Tibial nerve (tissue), 4 donors: ENCODE measurements around the gene HOXA5. TPM values are rescaled to one million over a fixed set of nuclear protein-coding genes. Genes with fewer than 3 reads are reported as not detected.

ENCODE experiments used
- DNase-seq, 2 donors: peaks; one replicate each; pipeline ENCODE4 v3.0.0-alpha.2; 2019; ENCODE audit warnings: low spot score in 2 of 2
- H3K27ac ChIP-seq, 4 donors: fragments of 200-600 bp; sonication (generic) in 3 of 4; one replicate each; pipeline ENCODE4 v1.5.1; 2017 to 2019; ENCODE audit warnings: mild to moderate bottlenecking in 1 of 4
- H3K27me3 ChIP-seq, 2 donors: fragments of 200-600 bp; sonication (generic) in 1 of 2; one replicate each; pipeline versions ENCODE4 v1.5.1 to v1.6.0; 2017 to 2019
- H3K36me3 ChIP-seq, 3 donors: fragments of 200-600 bp; sonication (generic); one replicate each; pipeline ENCODE4 v1.5.1; 2018 to 2019
- H3K4me1 ChIP-seq, 4 donors: fragments of 200-600 bp; sonication (generic) in 3 of 4; one replicate each; pipeline ENCODE4 v1.5.1; 2017 to 2019
- H3K4me3 ChIP-seq, 4 donors: fragments of 200-600 bp; sonication (generic) in 3 of 4; one replicate each; pipeline ENCODE4 v1.5.1; 2017 to 2019; ENCODE audit warnings: mild to moderate bottlenecking in 1 of 4, moderate library complexity in 1 of 4
- H3K9me3 ChIP-seq, 4 donors: fragments of 200-600 bp; sonication (generic) in 3 of 4; one replicate each; pipeline ENCODE4 v1.5.1; 2017 to 2019
- CTCF ChIP-seq, 5 experiments: fragments of 200-600 bp in 3 of 5; fragments of 450-650 bp in 2 of 5; sonication (generic) in 3 of 5; IDR thresholded peaks; one replicate each; pipeline ENCODE4 v1.5.1; 2016 to 2019; ENCODE audit warnings: antibody characterized with exemption in 5 of 5, mild to moderate bottlenecking in 3 of 5, moderate library complexity in 2 of 5
- EP300 ChIP-seq, 2 donors: sonication (generic); formaldehyde crosslinking; IDR thresholded peaks; one replicate each; pipeline ENCODE4 v1.6.1; 2017; ENCODE audit warnings: antibody characterized with exemption in 2 of 2, mild to moderate bottlenecking in 1 of 2
- POLR2A ChIP-seq, 2 donors: fragments of 450-650 bp; IDR thresholded peaks; one replicate each; pipeline ENCODE4 v1.6.1; 2017; ENCODE audit warnings: antibody characterized with exemption in 2 of 2, mild to moderate bottlenecking in 2 of 2, moderate library complexity in 2 of 2
- WGBS, 2 donors: methylation state at CpG; one replicate each; pipeline ENCODE4 v1.1.5; 2018; 5-methylcytosine and 5-hydroxymethylcytosine counted together
- total RNA-seq, 4 donors: library from RNA; depleted of rRNA; stranded (reverse); fragments of >200 nt; gene quantifications; one replicate each; pipeline ENCODE4 v1.1.0, GENCODE V29; 2016

HOXA5 gene
- total RNA-seq, 4 donors from 2014 or later: 12.0 to 25.9 (median 16.6) TPM

- H3K27ac ChIP-seq: peak overlapping the region in 2 of 4 donors; percentile 81 to 87
- no peaks in the 10 kb centered on the region for H3K36me3 ChIP-seq
- DNase-seq: no peak
- H3K9me3 ChIP-seq: no peaks in the 10 kb centered on the region
- 44 to 59% methylated on average over 4 of the region's 4 CpGs for WGBS, 2 donors
- H3K4me1 ChIP-seq: peaks cover 0 to 59% (median 42%) of the 10 kb centered on the region in 4 donors
- H3K4me3 ChIP-seq: peak overlapping the region in 1 of 4 donors; percentile 43
- TF ChIP-seq EP300 (IDR thresholded peaks at IDR 0.05): no peak
- TF ChIP-seq POLR2A (IDR thresholded peaks at IDR 0.05): no peak
- no peak for TF ChIP-seq CTCF (IDR thresholded peaks at IDR 0.05)
- peaks cover 0 to 98% of the 10 kb centered on the region in 2 donors for H3K27me3 ChIP-seq
Observed at GRCh38 chr7:27186668-27187474, 43.4 kb upstream of the HOXA5 start.

GRCh38 chr7:27185854-27186667, 42.6 kb upstream of the HOXA5 start:
- H3K4me3 ChIP-seq: peak overlapping the region in 3 of 4 donors; percentile 11 to 61 (median 43)
- peak overlapping the region in 3 of 4 donors; percentile 63 to 87 (median 81) for H3K27ac ChIP-seq
- no peaks in the 10 kb centered on the region for H3K36me3 ChIP-seq
- DNase-seq: peak in 1 of 2 donors; percentile 17
- H3K27me3 ChIP-seq: peaks cover 0 to 98% of the 10 kb centered on the region in 2 donors
- TF ChIP-seq CTCF (IDR thresholded peaks at IDR 0.05) (no peak), EP300 (IDR thresholded peaks at IDR 0.05) (no peak), POLR2A (IDR thresholded peaks at IDR 0.05) (no peak)
- H3K9me3 ChIP-seq: no peaks in the 10 kb centered on the region
- 12 to 50% methylated on average over 22 to 24 of the region's 24 CpGs for WGBS, 2 donors
- H3K4me1 ChIP-seq: peaks cover 0 to 58% (median 42%) of the 10 kb centered on the region in 4 donors

- TF ChIP-seq CTCF (IDR thresholded peaks at IDR 0.05) (no peak), EP300 (IDR thresholded peaks at IDR 0.05) (peak in 1 of 2 donors; percentile 87), POLR2A (IDR thresholded peaks at IDR 0.05) (peak; percentile 29 to 67)
- H3K27me3 ChIP-seq: peaks cover 0 to 98% of the 10 kb centered on the region in 2 donors
- DNase-seq: peak; percentile 71 to 85
Observed at GRCh38 chr7:27185013-27185853, 41.8 kb upstream of the HOXA5 start, which contains the start of gene HOXA11. TSS of gene HOXA11 (minus strand) at chr7:27185232. CDS start at chr7:27185144, 88 bp downstream.

GRCh38 chr7:27184337-27185012, 41.0 kb upstream of the HOXA5 start:
- TF ChIP-seq EP300 (IDR thresholded peaks at IDR 0.05): no peak
- TF ChIP-seq CTCF (IDR thresholded peaks at IDR 0.05): peak in 1 of 5 experiments; percentile 7
- TF ChIP-seq POLR2A (IDR thresholded peaks at IDR 0.05): no peak
- H3K27me3 ChIP-seq: peaks cover 0 to 98% of the 10 kb centered on the region in 2 donors
- peak in 1 of 2 donors; percentile 22 for DNase-seq
- H3K27ac ChIP-seq: peak overlapping the region; percentile 62 to 81 (median 76)
- WGBS, 2 donors: 3 to 4% methylated on average over 19 to 48 of the region's 72 CpGs
- peaks cover 0 to 67% (median 44%) of the 10 kb centered on the region in 4 donors for H3K4me1 ChIP-seq
- peak overlapping the region; percentile 30 to 61 (median 45) for H3K4me3 ChIP-seq
- H3K36me3 ChIP-seq: no peaks in the 10 kb centered on the region
- H3K9me3 ChIP-seq: no peaks in the 10 kb centered on the region

More at GRCh38 chr7:27185013-27185853, 41.8 kb upstream of the HOXA5 start, which contains the start of gene HOXA11:
- no peaks in the 10 kb centered on the region for H3K36me3 ChIP-seq
- 4 to 14% methylated on average over 34 to 36 of the region's 43 CpGs for WGBS, 2 donors
- no peaks in the 10 kb centered on the region for H3K9me3 ChIP-seq
- H3K27ac ChIP-seq: peak within 1 kb of the TSS; percentile 62 to 87 (median 77)
- peaks cover 0 to 60% (median 42%) of the 10 kb centered on the region in 4 donors for H3K4me1 ChIP-seq
- peak within 1 kb of the TSS; percentile 30 to 61 (median 45) for H3K4me3 ChIP-seq
